Measurements from ENCODE around the gene RPS6KL1. TPM values are rescaled to one million over a fixed set of nuclear protein-coding genes. Genes with fewer than 3 reads are reported as not detected.
A peak's percentile ranks its signal among the peaks of the same experiment; 100 is the strongest.

RPS6KL1 gene
- polyA plus RNA-seq, 6 donors from 2014 or later = 0.34 to 0.42 TPM; not detected in 4

DNA sequence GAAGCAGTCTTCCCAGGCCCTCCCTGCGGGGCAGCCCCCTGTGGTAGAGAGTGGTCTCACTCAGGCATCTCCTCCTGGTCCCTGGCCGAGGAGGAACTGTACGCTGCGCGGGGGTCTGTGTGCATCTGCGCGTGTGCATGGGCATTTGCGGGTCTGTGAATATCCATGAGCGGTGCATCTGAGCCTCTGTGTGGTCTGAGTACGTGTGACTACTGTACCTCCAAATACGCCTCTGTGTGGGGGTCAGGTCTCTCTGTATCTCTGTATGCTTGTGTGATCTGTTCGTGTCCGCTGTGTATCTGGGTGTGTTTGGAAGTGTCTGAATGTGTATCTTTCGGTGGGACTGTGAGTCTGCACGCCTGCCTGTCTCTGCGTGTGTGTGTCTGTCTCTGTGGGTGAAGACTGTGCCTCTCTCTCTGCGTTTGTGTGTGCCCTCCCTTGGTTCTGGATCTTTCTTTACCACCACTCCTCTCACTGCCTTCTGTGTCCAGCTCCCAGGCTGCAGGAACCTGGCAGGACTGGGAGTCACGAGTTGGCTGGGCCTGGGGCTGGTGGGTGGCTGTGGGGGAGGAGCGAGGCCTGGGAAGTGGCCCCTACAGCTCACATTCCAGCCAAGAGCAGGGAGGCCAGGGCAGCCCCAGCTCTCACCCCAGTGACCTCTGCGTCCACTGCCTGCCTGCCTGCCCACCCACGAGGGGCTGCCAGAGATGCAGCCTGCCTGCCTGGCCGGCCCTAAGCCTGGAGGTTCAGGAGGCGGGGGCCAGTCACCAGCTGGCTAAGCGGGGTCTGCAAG is 33.4 kb upstream of the RPS6KL1 start:
- H3K4me3 Mint-ChIP-seq = peak overlapping the region in 7 of 8 donors; percentile 1 to 80 (median 56)
- ATAC-seq (ENCODE audit: low read depth in 2 of 2) (no peak), DNase-seq (no peak)
- peaks cover 9 to 18% (median 15%) of the 10 kb centered on the region in 3 donors for H3K27me3 Mint-ChIP-seq
- H3K27ac Mint-ChIP-seq = peak overlapping the region in 1 of 6 donors; percentile 69
- H3K36me3 Mint-ChIP-seq = no peaks in the 10 kb centered on the region
- no peaks in the 10 kb centered on the region for H3K9me3 Mint-ChIP-seq
- peaks cover 0 to 5% (median 5%) of the 10 kb centered on the region in 3 donors for H3K4me1 Mint-ChIP-seq

DNA sequence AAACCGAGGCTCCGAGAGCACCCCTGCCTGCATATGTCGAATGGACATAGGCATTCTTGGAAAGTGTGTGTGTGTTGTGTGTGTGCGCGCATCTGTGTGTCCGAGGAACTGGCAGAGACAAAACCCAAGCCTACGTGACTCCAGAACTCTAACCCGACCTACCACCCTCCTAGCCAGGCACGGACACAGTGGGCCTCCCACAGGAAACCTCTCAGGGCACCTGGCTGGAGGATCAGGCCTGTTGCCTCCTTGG is 32.9 kb upstream of the RPS6KL1 start:
- ATAC-seq (ENCODE audit: low read depth in 2 of 2) (no peak), DNase-seq (no peak)
- Mint-ChIP-seq H3K4me1 (peaks cover 0 to 5% (median 5%) of the 10 kb centered on the region in 3 donors), H3K27me3 (peaks cover 9 to 18% (median 15%) of the 10 kb centered on the region in 3 donors), H3K27ac (no peak overlapping the region), H3K36me3 (no peaks in the 10 kb centered on the region), H3K4me3 (peak overlapping the region in 6 of 8 donors; percentile 1 to 80 (median 57)), H3K9me3 (no peaks in the 10 kb centered on the region)

DNA sequence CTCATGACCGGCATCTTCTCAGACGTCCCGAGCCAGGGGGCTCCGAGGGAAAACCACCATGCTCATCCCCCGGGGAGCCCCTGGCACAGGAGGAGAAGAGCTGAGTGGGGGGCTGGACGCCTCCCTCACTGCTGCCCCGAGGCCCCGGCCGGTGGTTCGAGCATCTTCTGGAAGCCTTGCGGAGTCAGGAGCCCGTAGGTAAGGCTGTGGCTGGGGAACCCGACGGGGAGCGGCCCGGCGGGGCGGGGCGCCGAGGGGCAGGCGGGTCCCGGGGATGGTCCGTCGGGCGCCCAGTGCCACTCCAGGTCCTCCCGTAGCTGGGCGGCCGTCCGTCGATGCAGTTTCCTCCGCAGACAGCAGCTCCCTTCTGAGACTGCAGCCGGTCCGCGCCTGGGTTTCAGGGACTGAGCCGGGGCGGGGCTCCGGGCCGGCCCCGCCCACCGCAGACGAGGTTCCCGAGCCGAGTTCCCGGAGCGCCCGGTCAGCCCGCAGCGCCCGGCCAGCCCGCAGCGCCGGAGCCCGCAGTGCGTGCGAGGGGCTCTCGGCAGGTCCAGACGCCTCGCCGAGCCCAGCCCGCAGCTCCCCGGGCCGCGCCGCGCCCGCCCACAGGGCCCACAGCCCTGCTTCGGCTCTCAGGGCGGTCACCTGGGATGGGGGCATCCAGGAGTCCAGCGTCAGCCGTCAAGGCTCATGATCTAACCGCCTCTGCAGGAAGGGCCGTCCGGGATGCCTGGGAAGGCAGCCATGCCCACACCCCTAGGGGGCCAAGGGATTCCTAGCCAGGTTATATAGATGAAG is 32.4 kb upstream of the RPS6KL1 start, which contains the start of gene PGF:
PGF (minus strand) TSS at position 369 of the 798 bp plus-strand sequence; CDS start at position 14, 355 bp downstream.
- H3K36me3 Mint-ChIP-seq = no peaks in the 10 kb centered on the region
- DNase-seq (no peak), ATAC-seq (ENCODE audit: low read depth in 2 of 2) (peak; percentile 53 to 66)
- peak within 1 kb of the TSS in 1 of 6 donors; percentile 69 for H3K27ac Mint-ChIP-seq
- peak within 1 kb of the TSS; percentile 31 to 80 (median 67) for H3K4me3 Mint-ChIP-seq
- H3K4me1 Mint-ChIP-seq = peaks cover 0 to 5% (median 5%) of the 10 kb centered on the region in 3 donors
- H3K27me3 Mint-ChIP-seq = peaks cover 9 to 18% (median 15%) of the 10 kb centered on the region in 3 donors
- no peaks in the 10 kb centered on the region for H3K9me3 Mint-ChIP-seq

DNA sequence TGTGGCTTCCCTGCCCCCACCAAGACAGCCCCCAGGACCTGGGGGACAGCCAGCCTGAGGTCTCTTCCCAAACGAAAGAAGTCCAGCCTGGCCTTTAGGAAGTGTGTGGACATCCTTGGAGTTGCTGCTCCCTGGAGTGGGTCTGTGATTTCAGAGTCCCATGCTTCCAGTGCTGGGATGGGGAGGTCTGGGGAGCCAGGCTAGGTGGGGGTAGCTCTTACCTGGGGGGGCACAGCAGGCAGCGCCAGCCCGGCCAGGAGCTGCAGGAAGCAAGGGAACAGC is 31.8 kb upstream of the RPS6KL1 start:
- DNase-seq (no peak), ATAC-seq (ENCODE audit: low read depth in 2 of 2) (peak in 1 of 2 donors; percentile 14)
- peaks cover 14 to 24% (median 18%) of the 10 kb centered on the region in 3 donors for H3K27me3 Mint-ChIP-seq
- H3K9me3 Mint-ChIP-seq = no peaks in the 10 kb centered on the region
- peaks cover 0 to 5% (median 5%) of the 10 kb centered on the region in 3 donors for H3K4me1 Mint-ChIP-seq
- H3K36me3 Mint-ChIP-seq = no peaks in the 10 kb centered on the region
- no peak overlapping the region for H3K27ac Mint-ChIP-seq
- peak overlapping the region in 6 of 8 donors; percentile 16 to 72 (median 59) for H3K4me3 Mint-ChIP-seq

DNA sequence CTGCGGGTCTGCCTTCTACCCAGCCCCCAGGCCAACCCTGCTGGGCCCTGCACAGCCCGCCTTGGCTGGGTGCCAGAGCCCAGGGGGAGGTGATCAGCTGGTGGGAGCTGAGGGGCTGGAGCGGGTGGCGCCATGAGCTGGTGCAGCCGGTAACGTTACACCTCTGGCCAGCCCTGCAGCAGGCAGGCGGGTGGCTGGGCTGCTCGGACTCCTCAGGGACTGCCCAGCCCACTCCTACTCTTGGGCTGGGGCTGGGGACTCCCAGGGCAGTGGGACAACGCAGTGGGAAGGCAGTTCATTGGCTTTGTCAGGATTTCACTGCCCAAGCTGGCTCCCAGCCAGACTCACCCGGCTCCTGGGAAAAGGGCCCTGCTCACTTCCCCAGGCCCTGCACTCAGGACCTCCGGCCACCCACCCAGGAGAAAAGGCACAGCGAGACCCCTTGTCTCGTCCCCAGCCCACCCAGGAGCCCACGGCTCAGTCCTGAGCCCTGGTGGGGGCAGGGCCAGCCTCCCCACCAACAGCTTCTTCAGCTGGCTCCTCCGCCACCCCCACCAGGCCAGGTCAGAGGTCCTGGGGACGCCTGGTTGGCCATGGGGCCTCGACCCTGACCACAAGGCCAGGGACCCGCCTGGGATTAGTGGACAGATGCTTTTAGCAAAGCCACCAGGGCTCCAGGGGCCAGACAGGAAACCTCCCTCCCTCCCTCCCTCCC is 31.3 kb upstream of the RPS6KL1 start:
- no peak for DNase-seq
- Mint-ChIP-seq H3K4me1 (peaks cover 0 to 5% (median 5%) of the 10 kb centered on the region in 3 donors), H3K27ac (no peak overlapping the region), H3K9me3 (no peaks in the 10 kb centered on the region), H3K36me3 (no peaks in the 10 kb centered on the region), H3K4me3 (peak overlapping the region in 2 of 8 donors; percentile 39 to 63), H3K27me3 (peaks cover 18 to 27% (median 20%) of the 10 kb centered on the region in 3 donors)
- ATAC-seq (ENCODE audit: low read depth in 2 of 2) = no peak

DNA sequence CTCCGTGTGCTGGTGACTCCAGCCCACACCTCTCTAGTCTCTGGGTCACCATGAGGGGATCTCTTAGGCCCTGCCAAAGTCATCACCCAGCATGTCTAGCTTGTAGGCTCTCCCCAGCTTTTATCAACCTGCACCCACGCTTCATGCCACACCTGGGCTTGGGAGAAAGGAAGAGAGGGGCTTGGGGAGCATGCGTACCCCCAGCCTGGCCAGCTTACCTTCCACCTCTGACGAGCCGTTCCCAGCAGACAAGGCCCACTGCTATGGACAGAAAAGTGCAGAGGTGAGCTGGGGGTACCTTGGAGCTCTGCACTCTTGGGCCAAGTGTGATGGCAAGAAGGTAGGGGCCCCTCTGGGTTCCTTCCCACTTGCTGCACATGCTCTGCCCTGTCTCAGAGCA is 30.6 kb upstream of the RPS6KL1 start:
- Mint-ChIP-seq H3K4me1 (peaks cover 0 to 5% (median 5%) of the 10 kb centered on the region in 3 donors), H3K27ac (peak overlapping the region in 2 of 6 donors; percentile 47 to 72), H3K27me3 (peaks cover 18 to 27% (median 20%) of the 10 kb centered on the region in 3 donors), H3K9me3 (no peaks in the 10 kb centered on the region), H3K4me3 (no peak overlapping the region), H3K36me3 (no peaks in the 10 kb centered on the region)
- no peak for ATAC-seq (ENCODE audit: low read depth in 2 of 2)
- DNase-seq = no peak

DNA sequence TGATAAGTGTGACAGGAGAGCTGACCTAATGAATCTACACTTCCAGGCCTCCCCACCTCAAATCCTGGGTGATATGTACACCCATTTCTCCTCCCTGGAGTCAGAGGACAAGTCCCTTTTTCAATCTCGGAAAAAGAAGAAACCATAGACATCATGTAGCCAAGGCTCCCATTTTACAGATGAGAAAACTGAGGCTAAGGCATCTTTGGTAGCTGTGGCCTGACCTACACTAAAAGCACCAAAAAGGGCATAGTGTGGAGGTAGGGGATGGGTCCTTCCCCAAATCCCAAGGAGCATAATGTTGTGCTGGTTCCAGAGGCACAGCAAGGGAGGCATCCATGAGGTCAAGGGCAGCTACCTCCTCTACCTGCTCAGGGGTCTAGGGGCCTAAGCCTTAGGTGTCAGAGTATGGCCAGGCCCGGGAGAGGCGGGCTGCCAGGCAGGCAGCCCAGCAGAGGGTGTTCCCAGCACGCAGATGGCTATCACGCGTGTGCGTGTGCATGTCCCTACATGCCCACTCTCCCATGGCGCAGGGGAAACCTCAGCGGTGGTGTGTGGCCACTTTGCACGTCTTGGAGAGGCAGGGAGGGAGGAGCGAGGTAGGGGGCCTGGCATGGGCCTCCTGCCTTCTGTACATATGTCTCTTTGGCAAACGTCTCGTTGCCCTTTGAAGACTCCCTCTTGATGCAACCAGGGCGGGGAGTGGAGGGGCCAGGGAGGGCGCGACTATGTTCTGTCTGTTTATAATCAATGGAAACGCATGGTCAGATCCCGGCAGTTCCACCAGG is 29.8 kb upstream of the RPS6KL1 start:
- ATAC-seq (ENCODE audit: low read depth in 2 of 2) = no peak
- Mint-ChIP-seq H3K27ac (peak overlapping the region in 2 of 6 donors; percentile 47 to 72), H3K27me3 (peaks cover 18 to 27% (median 20%) of the 10 kb centered on the region in 3 donors), H3K4me3 (peak overlapping the region in 1 of 8 donors; percentile 32), H3K4me1 (peaks cover 0 to 5% (median 5%) of the 10 kb centered on the region in 3 donors), H3K9me3 (no peaks in the 10 kb centered on the region), H3K36me3 (no peaks in the 10 kb centered on the region)
- DNase-seq = no peak

DNA sequence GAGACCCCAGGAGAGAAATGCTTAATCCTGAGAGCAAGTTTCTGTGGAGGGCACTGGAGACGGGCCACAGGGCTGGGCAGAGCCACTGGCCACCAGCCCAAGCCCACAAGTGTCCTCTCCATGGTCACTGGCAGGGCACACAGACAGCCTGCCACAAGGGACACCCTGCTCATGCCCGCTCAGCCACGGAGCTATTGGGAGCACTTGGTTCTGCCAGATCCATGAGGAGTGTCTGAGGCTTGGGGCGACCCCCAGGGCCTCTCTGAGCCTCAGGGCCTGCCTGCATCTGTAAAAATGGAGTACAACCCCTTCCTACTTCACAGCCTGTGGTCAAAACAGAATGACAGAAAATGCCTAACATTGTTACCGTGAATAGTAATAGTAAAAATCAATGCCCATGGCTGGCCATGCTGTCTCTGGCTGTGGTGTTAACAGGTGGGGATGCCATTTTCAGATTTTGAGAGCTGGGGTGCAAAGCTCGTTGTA is 29.2 kb upstream of the RPS6KL1 start:
- Mint-ChIP-seq H3K4me3 (no peak overlapping the region), H3K9me3 (no peaks in the 10 kb centered on the region), H3K27me3 (peaks cover 18 to 27% (median 20%) of the 10 kb centered on the region in 3 donors), H3K4me1 (peaks cover 0 to 5% (median 5%) of the 10 kb centered on the region in 3 donors), H3K27ac (no peak overlapping the region), H3K36me3 (no peaks in the 10 kb centered on the region)
- DNase-seq (no peak), ATAC-seq (ENCODE audit: low read depth in 2 of 2) (no peak)

DNA sequence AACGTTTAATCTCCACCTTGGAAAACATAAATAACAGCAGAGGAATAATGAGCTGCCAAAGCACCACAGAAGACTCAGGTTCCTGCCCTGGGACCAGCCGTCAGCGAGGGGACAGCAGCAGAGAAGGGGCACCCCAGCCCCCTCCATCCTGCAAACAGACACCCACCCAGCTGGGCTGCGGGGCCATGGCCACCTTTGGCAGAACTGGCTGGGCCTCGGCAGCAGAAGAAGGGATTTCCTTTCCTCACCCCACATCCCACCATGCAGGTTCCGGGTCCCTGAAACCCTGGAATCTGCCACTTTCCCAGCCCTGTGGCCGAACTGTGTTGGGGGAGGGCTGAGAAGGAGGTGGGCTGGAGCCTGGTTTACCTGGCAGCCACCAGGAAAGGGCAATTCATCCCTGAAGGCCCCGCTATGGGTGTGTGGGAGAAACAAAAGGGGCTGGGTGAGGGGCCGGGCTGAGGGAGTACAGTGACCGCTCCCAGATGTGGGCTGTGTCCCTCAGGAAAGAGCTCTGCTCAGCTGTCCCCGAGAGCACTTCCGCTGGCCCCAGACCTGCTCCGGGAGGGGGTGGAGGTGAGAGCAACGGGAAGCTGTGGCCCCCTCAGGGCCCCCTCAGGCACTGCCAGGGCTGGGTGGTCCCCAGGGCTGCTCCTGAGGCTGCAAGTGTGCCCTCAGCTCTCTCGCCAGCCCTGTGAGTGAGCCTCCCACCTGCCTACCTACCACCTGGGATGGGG is 28.6 kb upstream of the RPS6KL1 start:
- peak overlapping the region in 1 of 6 donors; percentile 36 for H3K27ac Mint-ChIP-seq
- ATAC-seq (ENCODE audit: low read depth in 2 of 2) = no peak

DNA sequence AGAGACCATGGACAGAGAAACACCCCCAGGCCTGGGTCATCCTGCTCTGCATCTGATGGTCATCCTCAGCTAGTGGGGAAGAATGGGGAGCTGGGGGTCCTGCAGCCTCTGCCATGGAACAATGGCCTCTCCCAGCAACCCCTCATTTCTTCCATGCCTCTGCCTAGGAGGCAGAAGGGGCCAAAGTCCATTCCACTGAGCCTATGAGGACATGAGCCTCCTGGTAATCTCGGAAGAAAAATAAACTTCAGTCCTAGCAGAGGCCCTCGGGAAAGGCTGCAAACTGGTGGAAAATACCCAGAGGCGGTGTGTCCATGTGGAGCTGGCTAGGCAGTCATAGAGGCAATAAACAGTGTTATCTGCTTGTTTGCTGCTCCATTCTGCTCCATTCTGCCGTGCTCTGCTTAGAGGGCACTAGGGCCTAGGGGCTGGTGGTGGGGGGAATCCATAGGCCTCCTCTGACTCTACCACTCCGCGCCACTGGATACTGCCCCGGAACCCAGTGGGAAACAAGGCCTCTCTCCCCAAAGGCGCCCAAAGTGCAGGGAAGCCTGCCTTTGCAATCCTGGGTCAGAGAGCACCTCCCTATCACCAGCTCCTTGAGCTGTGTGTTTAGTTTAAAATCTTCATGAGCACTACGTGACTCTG is 27.9 kb upstream of the RPS6KL1 start:
- Mint-ChIP-seq H3K27me3 (peaks cover 10 to 19% (median 18%) of the 10 kb centered on the region in 3 donors), H3K27ac (no peak overlapping the region), H3K9me3 (peaks cover 0 to 1% (median 0%) of the 10 kb centered on the region in 7 donors), H3K4me1 (peaks cover 8 to 12% (median 11%) of the 10 kb centered on the region in 3 donors), H3K36me3 (no peaks in the 10 kb centered on the region), H3K4me3 (peak overlapping the region in 1 of 8 donors; percentile 39)
- DNase-seq (no peak), ATAC-seq (ENCODE audit: low read depth in 2 of 2) (no peak)

More for the DNA sequence above, 28.6 kb upstream of the RPS6KL1 start:
- no peak for DNase-seq
- Mint-ChIP-seq H3K9me3 (no peaks in the 10 kb centered on the region), H3K4me3 (peak overlapping the region in 1 of 8 donors; percentile 39), H3K4me1 (peaks cover 2 to 10% (median 9%) of the 10 kb centered on the region in 3 donors), H3K27me3 (peaks cover 16 to 24% (median 18%) of the 10 kb centered on the region in 3 donors), H3K36me3 (no peaks in the 10 kb centered on the region)

DNA sequence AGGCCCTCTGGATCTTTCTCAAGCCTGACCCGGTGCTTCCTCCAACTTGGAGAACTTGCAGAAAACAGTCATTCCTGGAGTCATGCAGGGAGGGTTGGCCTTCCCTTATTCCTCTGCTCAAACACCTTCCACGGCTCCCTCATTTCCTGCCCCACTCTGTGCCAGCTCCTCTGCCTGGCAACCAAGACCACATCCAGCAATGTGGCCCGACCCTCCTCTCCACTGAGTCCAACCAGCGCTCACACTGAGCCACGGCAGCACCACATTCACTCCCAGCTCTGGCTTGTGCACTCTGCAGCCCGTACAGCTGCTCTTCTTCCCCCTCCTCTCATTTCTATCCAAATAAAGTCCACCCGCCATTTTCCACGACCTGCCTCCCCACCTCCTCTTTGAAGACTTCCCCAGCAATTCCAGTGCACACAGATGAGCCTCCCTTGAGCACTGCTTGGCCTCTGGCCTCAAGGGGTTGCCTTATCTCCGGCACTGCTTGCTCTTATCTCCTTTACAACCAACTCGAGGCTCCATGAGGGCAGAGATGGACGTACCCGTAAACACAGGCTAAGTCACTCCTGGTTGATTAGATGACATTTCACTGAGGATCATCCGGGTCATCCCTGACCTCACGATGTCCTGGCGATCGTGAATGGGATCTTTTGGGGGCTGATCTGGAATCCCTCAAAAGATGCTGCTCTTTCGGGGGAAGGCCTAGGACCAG is 27.0 kb upstream of the RPS6KL1 start:
- Mint-ChIP-seq H3K9me3 (peaks cover 0 to 1% (median 0%) of the 10 kb centered on the region in 7 donors), H3K36me3 (no peaks in the 10 kb centered on the region), H3K4me1 (peaks cover 8 to 12% (median 11%) of the 10 kb centered on the region in 3 donors), H3K27me3 (peaks cover 10 to 19% (median 18%) of the 10 kb centered on the region in 3 donors), H3K4me3 (peak overlapping the region in 1 of 8 donors; percentile 57), H3K27ac (peak overlapping the region in 2 of 6 donors; percentile 22 to 71)
- DNase-seq = no peak
- ATAC-seq (ENCODE audit: low read depth in 2 of 2) = no peak
